GM19468 (cell line): ENCODE data around the gene SEC63.
"Not testable (repeated sequence)": the region's sequence is repeated elsewhere in the genome, so short reads cannot be mapped to it uniquely, and the experiment has no call there.

Source experiments
- ATAC-seq: cut with Tn5 transposase; IDR thresholded peaks from one replicate; pipeline ENCODE4 v1.9.1; 2021; ENCODE audit warnings: mild to moderate bottlenecking, moderate library complexity, moderate number of reproducible peaks; ENCODE audit not compliant: unreplicated experiment; ENCODE audit errors: extremely low read depth

SEC63 gene

DNA sequence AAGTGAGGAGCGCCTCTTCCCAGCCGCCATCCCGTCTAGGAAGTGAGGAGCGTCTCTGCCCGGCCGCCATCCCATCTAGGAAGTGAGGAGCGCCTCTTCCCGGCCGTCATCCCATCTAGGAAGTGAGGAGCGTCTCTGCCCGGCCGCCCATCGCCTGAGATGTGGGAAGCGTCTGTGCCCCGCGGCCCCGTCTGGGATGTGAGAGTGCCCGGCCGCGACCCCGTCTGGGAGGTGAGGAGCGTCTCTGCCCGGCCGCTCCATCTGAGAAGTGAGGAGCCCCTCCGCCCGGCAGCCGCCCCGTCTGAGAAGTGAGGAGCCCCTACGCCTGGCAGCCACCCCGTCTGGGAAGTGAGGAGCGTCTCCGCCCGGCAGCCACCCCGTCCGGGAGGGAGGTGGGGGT is 23.8 kb downstream of the SEC63 start:
- not testable (repeated sequence) for ATAC-seq

DNA sequence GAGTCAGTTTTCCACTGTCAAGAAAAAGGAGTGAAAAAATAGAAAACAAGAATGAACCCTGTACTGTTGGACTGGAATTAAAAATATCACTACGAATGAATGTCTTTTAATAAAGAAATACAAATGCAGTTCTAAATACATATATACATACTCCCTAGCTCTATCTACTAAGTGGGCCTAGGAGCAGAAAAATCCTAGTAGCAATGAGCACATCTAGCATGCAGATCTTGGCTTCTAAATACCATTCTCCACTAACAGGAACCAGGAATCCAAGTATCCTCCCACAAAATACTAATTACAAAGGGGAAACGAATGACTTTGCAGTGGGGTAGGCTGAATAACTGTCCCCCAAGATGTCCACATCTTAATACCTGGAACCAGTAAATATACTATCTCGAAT is 25.4 kb downstream of the SEC63 start:
- no peak for ATAC-seq

DNA sequence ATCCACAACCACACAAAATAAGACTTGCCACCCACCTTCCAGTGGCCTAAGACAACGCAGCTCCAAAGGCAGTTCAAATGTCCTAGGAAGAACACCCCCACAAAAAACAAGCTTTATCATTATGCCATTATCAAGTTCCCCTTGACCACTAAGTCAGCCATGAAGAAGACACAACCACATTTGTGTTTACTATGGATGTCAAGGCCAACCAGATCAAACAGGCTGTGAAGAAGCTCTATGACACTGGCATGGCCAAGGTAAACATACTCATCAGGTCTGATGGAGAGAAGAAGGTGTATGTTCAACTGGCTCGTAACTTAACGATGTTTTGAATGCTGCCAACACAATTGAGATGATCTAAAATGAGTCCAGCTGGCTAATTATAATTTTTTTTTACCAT is 26.1 kb downstream of the SEC63 start:
- no peak for ATAC-seq

GRCh38 chr6:107928984-107929383 is 29.0 kb downstream of the SEC63 start:
- ATAC-seq = no peak

DNA sequence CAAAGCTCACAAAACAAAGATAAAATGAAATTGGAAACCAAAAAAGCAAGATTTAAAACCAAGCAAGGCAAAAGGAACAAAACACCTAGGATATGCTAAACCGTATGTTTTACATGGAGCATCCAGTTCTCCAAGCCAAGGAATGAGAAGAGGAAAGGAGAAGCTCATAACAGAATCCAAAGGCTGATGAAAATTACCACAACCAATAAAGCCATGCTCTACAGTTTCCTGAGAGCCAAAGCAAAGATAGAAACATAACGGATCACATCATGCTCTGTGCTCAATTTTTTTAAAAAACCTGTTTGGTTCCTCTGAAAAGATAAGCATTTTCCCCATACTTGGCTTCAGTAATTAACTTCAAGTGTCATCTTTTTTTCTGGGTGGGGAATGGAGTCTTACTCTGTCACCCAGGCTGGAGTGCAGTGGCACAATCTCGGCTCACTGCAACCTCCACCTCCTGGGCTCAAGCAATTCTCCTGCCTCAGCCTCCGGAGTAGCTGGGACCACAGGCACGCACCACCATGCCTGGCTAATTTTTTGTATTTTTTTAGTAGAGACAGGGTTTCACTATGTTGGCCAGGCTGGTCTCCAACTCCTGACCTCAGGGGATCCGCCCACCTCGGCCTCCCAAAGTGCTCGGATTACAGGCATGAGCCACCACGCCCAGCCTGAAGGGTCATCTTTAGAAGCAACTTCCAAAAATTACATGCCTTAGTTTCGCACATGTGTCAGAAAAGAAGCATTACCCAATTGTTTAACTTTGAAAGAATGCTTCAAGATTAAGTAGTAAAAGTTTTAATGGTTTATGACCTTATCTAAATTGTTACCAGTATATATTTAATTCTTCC is 31.1 kb downstream of the SEC63 start:
- ATAC-seq = not testable (repeated sequence)

GRCh38 chr6:107917451-107918375 is 40.3 kb downstream of the SEC63 start:
- no peak for ATAC-seq

- not testable (repeated sequence) for ATAC-seq
These were observed 41.0 kb downstream of the SEC63 start for GRCh38 chr6:107916961-107917360.

DNA sequence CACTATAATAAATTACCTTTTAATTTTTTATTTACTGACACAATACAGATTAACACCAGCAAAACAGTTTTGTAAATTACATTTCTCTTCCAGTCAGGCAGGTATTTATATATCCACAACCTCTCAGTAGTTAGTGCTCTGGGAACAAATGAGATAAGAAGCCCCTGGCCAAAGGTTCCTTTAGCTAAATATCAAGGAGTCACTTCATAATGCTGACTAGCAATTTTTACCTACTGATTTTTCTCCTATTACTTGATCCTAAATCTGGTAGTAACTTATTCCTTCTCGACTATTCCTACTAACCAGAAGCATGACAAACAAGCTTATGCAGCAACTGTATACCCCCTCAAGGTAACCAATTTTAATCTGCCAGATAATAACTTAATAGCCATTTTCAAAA is 46.3 kb downstream of the SEC63 start:
- no peak for ATAC-seq

DNA sequence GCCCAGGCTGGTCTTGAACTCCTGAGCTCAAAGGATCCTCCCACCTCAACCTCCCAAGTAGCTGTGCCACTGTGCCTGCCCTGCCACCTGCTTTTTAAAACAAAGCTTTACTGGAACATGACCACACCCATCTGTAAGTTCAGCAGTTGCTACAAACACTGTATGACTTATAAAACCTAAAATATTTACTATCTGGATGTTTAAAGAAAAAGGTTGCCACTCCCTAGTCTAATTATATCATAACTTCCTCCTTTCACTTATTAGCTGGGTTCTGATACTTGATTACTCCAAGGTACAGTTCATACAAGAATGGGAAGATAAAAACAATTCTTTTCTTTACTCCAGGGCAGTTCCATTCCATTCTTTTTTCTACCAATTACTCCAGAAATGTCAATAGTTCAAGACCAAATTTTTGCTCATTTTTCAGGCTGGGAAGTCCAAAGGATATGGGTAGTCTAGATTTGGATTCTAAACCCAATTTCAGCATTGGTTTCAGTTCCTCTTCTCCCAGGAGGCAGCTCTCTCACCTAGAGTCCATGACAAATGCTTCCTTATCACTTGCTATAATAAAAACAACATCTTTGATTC is 63.1 kb downstream of the SEC63 start:
- no peak for ATAC-seq

- ATAC-seq = not testable (repeated sequence)
These were observed 67.6 kb downstream of the SEC63 start for GRCh38 chr6:107890431-107890830.

DNA sequence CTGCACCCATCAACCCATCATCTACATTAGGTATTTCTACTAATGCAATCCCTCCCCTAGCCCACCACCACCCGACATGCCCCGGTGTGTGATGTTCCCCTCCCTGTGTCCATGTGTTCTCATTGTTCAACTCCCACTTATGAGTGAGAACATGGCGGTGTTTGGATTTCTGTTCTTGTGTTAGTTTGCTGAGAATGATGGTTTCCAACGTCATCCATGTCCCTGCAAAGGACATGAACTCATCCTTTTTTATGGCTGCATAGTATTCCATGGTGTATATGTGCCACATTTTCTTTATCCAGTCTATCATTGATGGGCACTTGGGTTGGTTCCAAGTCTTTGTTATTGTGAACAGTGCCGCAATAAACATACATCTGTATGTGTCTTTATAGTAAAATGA is 72.1 kb downstream of the SEC63 start:
- ATAC-seq = not testable (repeated sequence)

DNA sequence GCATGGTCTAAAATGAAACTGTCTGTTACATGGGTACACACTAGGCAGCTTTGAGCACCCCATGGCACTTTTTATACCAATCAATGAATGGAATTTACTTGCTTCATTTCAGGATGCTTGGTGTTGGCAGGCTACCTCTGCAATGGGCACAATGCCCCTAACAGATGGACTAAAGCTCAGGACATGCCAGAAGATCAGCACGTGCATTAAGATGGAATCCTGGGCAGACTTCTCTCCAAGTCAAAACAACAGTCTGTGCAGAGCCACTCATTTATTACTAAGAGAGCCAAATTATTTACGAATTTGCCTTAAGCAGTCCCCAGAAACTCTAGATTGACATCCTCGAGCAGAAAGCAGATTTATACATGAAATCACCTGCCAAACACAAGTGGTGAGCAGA is 78.1 kb downstream of the SEC63 start:
- ATAC-seq = no peak

GRCh38 chr6:107877968-107878367 is 80.0 kb downstream of the SEC63 start:
- ATAC-seq = no peak

DNA sequence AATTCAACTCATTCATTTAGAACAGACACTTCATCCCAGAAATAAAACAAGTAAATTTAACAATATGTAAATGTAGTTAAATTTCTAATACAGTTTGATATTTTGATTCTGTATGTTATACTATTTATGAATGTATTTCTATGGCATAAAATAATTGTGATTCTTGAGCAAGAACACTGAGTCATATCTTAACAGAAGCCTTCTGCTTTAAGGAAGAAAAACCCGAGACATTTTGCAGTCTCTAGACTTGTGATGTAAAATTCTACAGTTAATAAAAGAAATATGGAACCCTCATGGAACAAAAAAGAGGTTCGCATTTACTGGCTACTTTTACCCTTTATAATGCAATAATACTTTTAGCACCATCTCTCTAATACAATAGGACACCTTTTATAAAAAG is 86.0 kb downstream of the SEC63 start:
- no peak for ATAC-seq

- ATAC-seq = not testable (repeated sequence)
These were observed 86.5 kb downstream of the SEC63 start for GRCh38 chr6:107871512-107871911.

GRCh38 chr6:107871016-107871415 is 87.0 kb downstream of the SEC63 start:
- ATAC-seq = no peak

DNA sequence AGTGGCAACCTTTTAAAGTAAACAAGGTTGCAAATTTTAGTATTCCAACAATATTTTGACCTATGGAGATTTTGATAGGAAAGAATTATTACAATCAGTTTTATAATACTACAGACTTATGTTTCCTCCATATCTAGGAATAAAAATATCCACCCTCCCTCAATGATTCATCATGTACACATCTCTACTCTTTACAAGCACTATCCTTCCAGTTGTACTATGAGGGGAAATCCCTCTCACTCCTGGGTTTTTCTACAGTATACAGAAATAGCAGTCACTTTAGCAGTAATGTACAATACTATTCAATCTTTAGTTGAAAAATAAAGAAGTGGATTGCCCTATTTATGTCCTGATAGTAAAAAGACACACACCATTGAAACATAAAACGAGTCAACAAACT is 87.6 kb downstream of the SEC63 start:
- no peak for ATAC-seq

DNA sequence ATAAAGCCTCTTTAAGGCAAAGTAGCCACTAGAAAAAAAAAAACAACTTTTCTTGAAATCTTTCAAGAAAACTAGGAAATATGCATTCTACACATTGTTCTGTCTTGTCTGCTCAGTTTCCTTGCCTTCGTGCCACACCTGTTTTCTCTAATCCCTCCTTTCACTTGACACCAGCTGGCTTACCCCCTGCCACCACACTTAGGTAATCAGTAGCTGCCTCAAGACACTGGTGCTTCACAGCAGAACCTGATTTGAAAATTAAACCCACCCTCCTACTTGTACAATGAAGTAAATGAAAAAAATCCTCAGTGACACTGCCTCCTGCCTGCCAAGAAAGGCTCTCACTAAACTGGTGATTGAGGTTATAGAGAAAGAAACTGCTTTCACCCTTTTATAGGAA is 88.1 kb downstream of the SEC63 start:
- no peak for ATAC-seq

GRCh38 chr6:107868867-107869611 is 89.0 kb downstream of the SEC63 start:
- no peak for ATAC-seq

- no peak for ATAC-seq
These were observed 90.7 kb downstream of the SEC63 start for GRCh38 chr6:107867302-107867615.
